ENCODE results near the gene FLRT3.
A peak's percentile ranks its signal among the peaks of the same experiment; 100 is the strongest.

FLRT3 gene

GRCh38 chr20:14313341-14314020, 23.9 kb downstream of the FLRT3 start:
- H3K4me3 ChIP-seq (ENCODE audit: low read length), result no peak overlapping the region
- DNase-seq (ENCODE audit: low read depth), result peak; percentile 52
- no peaks in the 10 kb centered on the region for H3K36me3 ChIP-seq (ENCODE audit: control insufficient read depth, insufficient read depth, low read length, severe bottlenecking)
- no peak overlapping the region for H3K9ac ChIP-seq (ENCODE audit: low read length)
- H3K9me3 ChIP-seq (ENCODE audit: control insufficient read depth, low read length), result no peaks in the 10 kb centered on the region
- no peaks in the 10 kb centered on the region for H3K27me3 ChIP-seq (replicated peaks; ENCODE audit: control insufficient read depth, insufficient read depth, low read length)
- H3K4me1 ChIP-seq (ENCODE audit: control insufficient read depth, insufficient read depth, low read length), result no peaks in the 10 kb centered on the region

DNA sequence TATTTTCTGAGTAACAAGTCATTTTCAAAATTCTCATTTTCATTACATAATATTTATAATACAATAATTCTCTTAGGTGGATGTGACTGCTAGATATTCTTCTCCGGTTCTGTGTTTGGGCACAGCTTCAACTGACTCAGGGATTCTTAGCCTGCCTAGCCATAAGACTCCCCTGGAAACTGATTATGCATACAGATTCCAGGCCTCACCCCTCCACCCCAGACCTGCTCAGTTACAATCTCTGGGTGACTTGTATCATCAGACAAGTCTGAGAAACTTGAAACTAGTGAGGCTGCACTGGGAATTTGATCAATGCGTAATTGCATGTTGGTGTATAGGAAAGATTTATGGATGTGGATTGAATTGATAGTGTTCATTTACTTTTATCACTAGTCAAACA, 25.4 kb downstream of the FLRT3 start:
- Histone ChIP-seq H3K4me1 (ENCODE audit: control insufficient read depth, insufficient read depth, low read length) (no peaks in the 10 kb centered on the region), H3K4me3 (ENCODE audit: low read length) (no peak overlapping the region), H3K36me3 (ENCODE audit: control insufficient read depth, insufficient read depth, low read length, severe bottlenecking) (no peaks in the 10 kb centered on the region), H3K27me3 (replicated peaks; ENCODE audit: control insufficient read depth, insufficient read depth, low read length) (no peaks in the 10 kb centered on the region), H3K9ac (ENCODE audit: low read length) (no peak overlapping the region), H3K9me3 (ENCODE audit: control insufficient read depth, low read length) (no peaks in the 10 kb centered on the region)
- DNase-seq (ENCODE audit: low read depth), result no peak

DNA sequence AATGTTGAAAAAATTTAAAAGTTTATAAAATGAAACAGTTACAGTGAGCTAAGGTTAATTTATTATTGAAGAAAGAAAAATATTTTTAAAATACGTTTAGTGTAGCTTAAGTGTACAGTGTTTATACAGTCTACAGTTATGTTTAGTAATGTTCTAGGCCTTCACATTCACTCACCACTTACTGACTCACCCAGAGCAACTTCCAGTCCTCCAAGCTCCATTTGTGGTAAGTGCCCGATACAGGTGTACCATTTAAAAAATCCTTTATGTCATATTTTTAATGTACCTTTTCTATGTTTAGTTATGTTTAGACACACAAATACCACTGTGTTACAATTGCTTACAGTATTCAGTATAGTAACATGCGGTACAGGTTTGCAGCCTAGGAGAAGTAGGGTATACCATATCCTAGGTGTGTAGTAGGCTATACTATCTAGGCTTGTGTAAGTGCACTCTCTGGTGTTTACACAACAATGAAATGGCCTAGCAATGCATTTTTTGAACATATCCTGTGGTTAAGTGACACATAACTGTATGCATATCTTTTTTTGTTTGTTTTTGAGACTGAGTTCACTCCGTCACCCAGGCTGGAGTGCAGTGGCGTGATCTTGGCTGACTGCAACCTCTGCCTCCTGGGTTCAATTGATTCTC, 26.3 kb downstream of the FLRT3 start:
- Histone ChIP-seq H3K9me3 (ENCODE audit: control insufficient read depth, low read length) (no peaks in the 10 kb centered on the region), H3K4me3 (ENCODE audit: low read length) (no peak overlapping the region), H3K9ac (ENCODE audit: low read length) (no peak overlapping the region), H3K27me3 (replicated peaks; ENCODE audit: control insufficient read depth, insufficient read depth, low read length) (no peaks in the 10 kb centered on the region), H3K36me3 (ENCODE audit: control insufficient read depth, insufficient read depth, low read length, severe bottlenecking) (no peaks in the 10 kb centered on the region), H3K4me1 (ENCODE audit: control insufficient read depth, insufficient read depth, low read length) (no peaks in the 10 kb centered on the region)
- no peak for DNase-seq (ENCODE audit: low read depth)

- H3K27me3 ChIP-seq (replicated peaks; ENCODE audit: control insufficient read depth, insufficient read depth, low read length), result no peaks in the 10 kb centered on the region
- H3K9me3 ChIP-seq (ENCODE audit: control insufficient read depth, low read length), result no peaks in the 10 kb centered on the region
- H3K4me1 ChIP-seq (ENCODE audit: control insufficient read depth, insufficient read depth, low read length), result no peaks in the 10 kb centered on the region
- no peak overlapping the region for H3K4me3 ChIP-seq (ENCODE audit: low read length)
- no peak for DNase-seq (ENCODE audit: low read depth)
- H3K9ac ChIP-seq (ENCODE audit: low read length), result no peak overlapping the region
- no peaks in the 10 kb centered on the region for H3K36me3 ChIP-seq (ENCODE audit: control insufficient read depth, insufficient read depth, low read length, severe bottlenecking)
Measured at GRCh38 chr20:14307956-14308355, 29.5 kb downstream of the FLRT3 start.

DNA sequence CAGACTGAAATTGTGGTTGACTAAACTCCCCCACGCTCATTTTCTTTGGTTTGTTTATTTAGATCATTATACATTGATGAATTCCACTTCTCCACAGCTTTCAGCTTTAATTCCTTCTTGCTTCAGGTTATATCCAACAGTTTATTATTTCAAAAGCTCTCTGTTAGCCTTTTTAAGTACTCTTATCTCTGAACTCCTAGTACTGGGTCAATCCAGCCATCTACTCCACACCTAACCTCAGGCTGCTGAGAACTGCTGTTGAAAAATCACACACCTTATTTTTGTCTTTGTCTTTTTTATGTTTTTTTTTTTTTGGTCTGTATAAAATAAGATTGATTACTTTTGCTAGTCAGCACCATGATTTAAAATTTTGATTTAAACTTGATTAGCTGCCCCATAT, 32.9 kb downstream of the FLRT3 start:
- Histone ChIP-seq H3K27me3 (replicated peaks; ENCODE audit: control insufficient read depth, insufficient read depth, low read length) (no peaks in the 10 kb centered on the region), H3K4me1 (ENCODE audit: control insufficient read depth, insufficient read depth, low read length) (no peaks in the 10 kb centered on the region), H3K9me3 (ENCODE audit: control insufficient read depth, low read length) (peaks cover 4% of the 10 kb centered on the region), H3K4me3 (ENCODE audit: low read length) (no peak overlapping the region), H3K9ac (ENCODE audit: low read length) (no peak overlapping the region), H3K36me3 (ENCODE audit: control insufficient read depth, insufficient read depth, low read length, severe bottlenecking) (no peaks in the 10 kb centered on the region)
- no peak for DNase-seq (ENCODE audit: low read depth)

DNA sequence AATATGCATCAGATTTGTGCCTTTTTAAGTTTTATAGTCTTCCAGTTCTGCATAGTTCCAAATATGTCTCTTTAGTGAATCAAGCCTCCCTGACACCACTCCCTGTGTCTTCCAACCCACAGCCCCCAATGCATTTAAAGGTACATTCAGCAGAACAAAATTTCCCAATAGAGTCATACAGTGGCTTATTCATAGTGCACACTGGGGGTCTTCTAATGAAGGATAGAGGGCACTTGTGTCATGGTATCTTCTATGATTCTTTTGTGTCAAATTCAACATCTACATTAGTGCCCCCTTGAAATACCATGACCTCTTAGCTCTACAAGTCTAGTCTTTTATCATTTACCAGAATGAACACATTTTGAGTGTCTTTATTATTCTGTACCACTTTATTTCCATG, 33.8 kb downstream of the FLRT3 start:
- Histone ChIP-seq H3K36me3 (ENCODE audit: control insufficient read depth, insufficient read depth, low read length, severe bottlenecking) (no peaks in the 10 kb centered on the region), H3K4me1 (ENCODE audit: control insufficient read depth, insufficient read depth, low read length) (no peaks in the 10 kb centered on the region), H3K9me3 (ENCODE audit: control insufficient read depth, low read length) (peaks cover 4% of the 10 kb centered on the region), H3K4me3 (ENCODE audit: low read length) (no peak overlapping the region), H3K27me3 (replicated peaks; ENCODE audit: control insufficient read depth, insufficient read depth, low read length) (no peaks in the 10 kb centered on the region), H3K9ac (ENCODE audit: low read length) (no peak overlapping the region)
- DNase-seq (ENCODE audit: low read depth), result no peak

GRCh38 chr20:14303106-14303505, 34.3 kb downstream of the FLRT3 start:
- no peaks in the 10 kb centered on the region for H3K4me1 ChIP-seq (ENCODE audit: control insufficient read depth, insufficient read depth, low read length)
- H3K36me3 ChIP-seq (ENCODE audit: control insufficient read depth, insufficient read depth, low read length, severe bottlenecking), result no peaks in the 10 kb centered on the region
- DNase-seq (ENCODE audit: low read depth), result no peak
- H3K27me3 ChIP-seq (replicated peaks; ENCODE audit: control insufficient read depth, insufficient read depth, low read length), result no peaks in the 10 kb centered on the region
- no peak overlapping the region for H3K4me3 ChIP-seq (ENCODE audit: low read length)
- H3K9ac ChIP-seq (ENCODE audit: low read length), result no peak overlapping the region
- H3K9me3 ChIP-seq (ENCODE audit: control insufficient read depth, low read length), result peaks cover 4% of the 10 kb centered on the region

GRCh38 chr20:14299831-14300230, 37.6 kb downstream of the FLRT3 start:
- Histone ChIP-seq H3K27me3 (replicated peaks; ENCODE audit: control insufficient read depth, insufficient read depth, low read length) (no peaks in the 10 kb centered on the region), H3K4me3 (ENCODE audit: low read length) (no peak overlapping the region), H3K4me1 (ENCODE audit: control insufficient read depth, insufficient read depth, low read length) (no peaks in the 10 kb centered on the region), H3K36me3 (ENCODE audit: control insufficient read depth, insufficient read depth, low read length, severe bottlenecking) (no peaks in the 10 kb centered on the region), H3K9ac (ENCODE audit: low read length) (no peak overlapping the region), H3K9me3 (ENCODE audit: control insufficient read depth, low read length) (peaks cover 4% of the 10 kb centered on the region)
- DNase-seq (ENCODE audit: low read depth), result no peak

DNA sequence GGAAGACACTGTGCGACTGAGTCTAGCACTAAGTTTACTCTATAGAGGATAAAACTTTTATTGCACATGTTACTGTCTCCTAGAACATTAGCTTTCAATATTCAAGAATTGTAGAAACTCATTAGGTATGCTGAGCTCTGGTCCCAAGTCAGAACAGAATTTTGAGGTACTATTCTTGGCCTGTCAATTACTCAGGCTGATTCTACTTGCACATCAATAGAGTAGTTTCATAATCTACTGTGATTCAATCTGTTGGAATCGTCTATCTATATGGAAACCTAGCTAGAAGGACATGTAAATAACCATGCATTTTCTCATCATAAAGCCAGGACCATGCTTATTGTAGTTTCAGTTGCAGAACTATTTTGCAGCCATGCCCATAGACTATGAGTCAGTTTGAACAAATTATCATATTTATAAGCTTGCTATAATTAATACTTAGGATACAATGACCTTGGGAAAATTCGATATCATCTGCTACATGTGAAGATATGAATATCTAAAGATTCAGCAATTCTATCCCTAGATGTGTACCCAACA, 41.6 kb downstream of the FLRT3 start:
- H3K36me3 ChIP-seq (ENCODE audit: control insufficient read depth, insufficient read depth, low read length, severe bottlenecking), result no peaks in the 10 kb centered on the region
- H3K9ac ChIP-seq (ENCODE audit: low read length), result no peak overlapping the region
- H3K27me3 ChIP-seq (replicated peaks; ENCODE audit: control insufficient read depth, insufficient read depth, low read length), result no peaks in the 10 kb centered on the region
- H3K4me3 ChIP-seq (ENCODE audit: low read length), result no peak overlapping the region
- no peak for DNase-seq (ENCODE audit: low read depth)
- H3K4me1 ChIP-seq (ENCODE audit: control insufficient read depth, insufficient read depth, low read length), result no peaks in the 10 kb centered on the region
- no peaks in the 10 kb centered on the region for H3K9me3 ChIP-seq (ENCODE audit: control insufficient read depth, low read length)

- no peaks in the 10 kb centered on the region for H3K27me3 ChIP-seq (replicated peaks; ENCODE audit: control insufficient read depth, insufficient read depth, low read length)
- H3K36me3 ChIP-seq (ENCODE audit: control insufficient read depth, insufficient read depth, low read length, severe bottlenecking), result no peaks in the 10 kb centered on the region
- no peaks in the 10 kb centered on the region for H3K4me1 ChIP-seq (ENCODE audit: control insufficient read depth, insufficient read depth, low read length)
- DNase-seq (ENCODE audit: low read depth), result no peak
- H3K9ac ChIP-seq (ENCODE audit: low read length), result no peak overlapping the region
- H3K4me3 ChIP-seq (ENCODE audit: low read length), result no peak overlapping the region
- H3K9me3 ChIP-seq (ENCODE audit: control insufficient read depth, low read length), result no peaks in the 10 kb centered on the region
Measured at GRCh38 chr20:14295238-14295637, 42.2 kb downstream of the FLRT3 start.

- no peaks in the 10 kb centered on the region for H3K27me3 ChIP-seq (replicated peaks; ENCODE audit: control insufficient read depth, insufficient read depth, low read length)
- H3K9me3 ChIP-seq (ENCODE audit: control insufficient read depth, low read length), result no peaks in the 10 kb centered on the region
- H3K4me3 ChIP-seq (ENCODE audit: low read length), result no peak overlapping the region
- no peaks in the 10 kb centered on the region for H3K36me3 ChIP-seq (ENCODE audit: control insufficient read depth, insufficient read depth, low read length, severe bottlenecking)
- DNase-seq (ENCODE audit: low read depth), result no peak
- no peak overlapping the region for H3K9ac ChIP-seq (ENCODE audit: low read length)
- peaks cover 7% of the 10 kb centered on the region for H3K4me1 ChIP-seq (ENCODE audit: control insufficient read depth, insufficient read depth, low read length)
Measured at GRCh38 chr20:14291502-14291901, 45.9 kb downstream of the FLRT3 start.

Data from adipocyte (in vitro differentiated cells).